Measurements from ENCODE around the gene AEBP2. TPM values are rescaled to one million over a fixed set of nuclear protein-coding genes. Genes with fewer than 3 reads are reported as not detected.

The AEBP2 gene
- total and polyA plus RNA-seq, 2 of the 4 experiments (the other 2 are of a cell fraction): 15.5 to 21.7 TPM

DNA sequence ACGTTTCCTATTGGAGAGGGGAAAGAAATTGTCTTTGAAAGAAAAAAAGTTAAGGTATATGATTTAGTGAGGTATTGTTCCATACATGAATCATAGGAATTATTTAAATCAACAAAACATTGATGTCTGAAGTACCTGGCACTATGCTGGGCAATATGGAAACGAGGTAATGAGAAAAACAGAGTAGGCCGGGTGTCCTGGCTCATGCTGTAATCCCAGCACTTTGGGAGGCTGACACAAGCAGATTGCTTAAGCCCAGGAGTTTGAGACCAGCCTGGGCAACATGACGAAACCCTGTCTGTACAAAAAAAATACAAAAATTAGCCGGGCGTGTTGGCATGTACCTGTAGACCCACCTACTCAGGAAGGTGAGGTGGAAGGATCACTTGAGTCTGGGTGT lies 45.9 kb downstream of the AEBP2 start:
- BruUV-seq (replicated peaks): no TSS peak
- Histone ChIP-seq H3K4me1 (ENCODE audit: control insufficient read depth, insufficient read depth, low read length) (peaks cover 3% of the 10 kb centered on the region), H3K14ac (replicated peaks; ENCODE audit: low read depth, low read length) (no peak overlapping the region), H4K5ac (ENCODE audit: low read depth, low read length) (no peak overlapping the region), H3K79me1 (ENCODE audit: low read depth in 1 of 2, low read length in 2 of 2) (peaks cover 37 to 75% of the 10 kb centered on the region in 2 experiments), H2AK5ac (ENCODE audit: low read depth, low read length) (no peak overlapping the region), H3K23ac (ENCODE audit: low read depth, low read length) (no peak overlapping the region), H3K36me3 (ENCODE audit: control insufficient read depth, insufficient read depth, low read length) (peaks cover 13% of the 10 kb centered on the region; the same call in 1 of the 2 replicates), H4K8ac (ENCODE audit: low read depth in 2 of 2, low read length in 2 of 2) (no peak overlapping the region), H3K27ac (ENCODE audit: insufficient read depth, low read length) (no peak overlapping the region), H3K4me3 (ENCODE audit: insufficient read depth, low read depth, low read length) (no peak overlapping the region), H3K9me3 (ENCODE audit: control insufficient read depth, insufficient read depth, low read length) (peaks cover 2% of the 10 kb centered on the region; the same call in 1 of the 2 replicates), H2BK15ac (ENCODE audit: low read depth, low read length) (no peak overlapping the region), H3K27me3 (ENCODE audit: control insufficient read depth, insufficient read depth, low read length) (no peaks in the 10 kb centered on the region), H2AK9ac (replicated peaks; ENCODE audit: low read depth, low read length, poor library complexity) (no peak overlapping the region), H3K9me1 (ENCODE audit: insufficient read depth, low read length) (peaks cover 11% of the 10 kb centered on the region), H3K4me2 (ENCODE audit: low read depth, low read length) (no peak overlapping the region), H2BK120ac (ENCODE audit: low read depth, low read length) (no peak overlapping the region), H4K91ac (ENCODE audit: insufficient read depth, low read depth, low read length) (no peak overlapping the region), H3K9ac (ENCODE audit: low read depth, low read length) (no peak overlapping the region), H3K56ac (ENCODE audit: extremely low read depth, insufficient read depth, low read length) (no peak overlapping the region), H2BK20ac (ENCODE audit: low read depth, low read length) (no peak overlapping the region), H2AFZ (replicated peaks; ENCODE audit: low read length, poor library complexity) (no peak overlapping the region), H3K4ac (ENCODE audit: low read depth, low read length) (no peak overlapping the region), H4K20me1 (ENCODE audit: insufficient read depth, low read length) (peaks cover 67% of the 10 kb centered on the region), H3K18ac (ENCODE audit: low read depth, low read length) (no peak overlapping the region), H2BK5ac (ENCODE audit: low read depth, low read length, poor library complexity, severe bottlenecking) (no peak overlapping the region)
- TF ChIP-seq MAZ (IDR thresholded peaks at IDR 0.05; ENCODE audit: borderline replicate concordance, low read depth, low read length) (no peak), RCOR1 (IDR thresholded peaks at IDR 0.05; ENCODE audit: insufficient replicate concordance, low read length) (no peak), RFX5 (IDR thresholded peaks at IDR 0.05; ENCODE audit: low read depth, low read length) (no peak), FOS (IDR thresholded peaks at IDR 0.05; ENCODE audit: low read depth, low read length) (no peak), RAD21 (IDR thresholded peaks at IDR 0.05; ENCODE audit: low read length) (no peak), BHLHE40 (IDR thresholded peaks at IDR 0.05; ENCODE audit: low read depth, low read length) (no peak), NFE2L2 (IDR thresholded peaks at IDR 0.05; ENCODE audit: low read depth, low read length) (no peak), CTCF (conservative IDR thresholded peaks at IDR 0.05; ENCODE audit: low read depth, low read length) (no peak), POLR2A (IDR thresholded peaks at IDR 0.05; ENCODE audit: low read depth, low read length) (no peak), CEBPB (IDR thresholded peaks at IDR 0.05; ENCODE audit: low read depth, low read length) (no peak), SMC3 (IDR thresholded peaks at IDR 0.05; ENCODE audit: low read depth, low read length) (no peak), MAFK (IDR thresholded peaks at IDR 0.05; ENCODE audit: low read depth, low read length) (no peak), MXI1 (IDR thresholded peaks at IDR 0.05; ENCODE audit: borderline replicate concordance, low read depth, low read length) (no peak)
- TF ChIP-seq, protein P1, sequence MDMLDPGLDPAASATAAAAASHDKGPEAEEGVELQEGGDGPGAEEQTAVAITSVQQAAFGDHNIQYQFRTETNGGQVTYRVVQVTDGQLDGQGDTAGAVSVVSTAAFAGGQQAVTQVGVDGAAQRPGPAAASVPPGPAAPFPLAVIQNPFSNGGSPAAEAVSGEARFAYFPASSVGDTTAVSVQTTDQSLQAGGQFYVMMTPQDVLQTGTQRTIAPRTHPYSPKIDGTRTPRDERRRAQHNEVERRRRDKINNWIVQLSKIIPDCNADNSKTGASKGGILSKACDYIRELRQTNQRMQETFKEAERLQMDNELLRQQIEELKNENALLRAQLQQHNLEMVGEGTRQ (IDR thresholded peaks at IDR 0.05; ENCODE audit: low read depth, low read length): no peak
- TF ChIP-seq, protein P2, sequence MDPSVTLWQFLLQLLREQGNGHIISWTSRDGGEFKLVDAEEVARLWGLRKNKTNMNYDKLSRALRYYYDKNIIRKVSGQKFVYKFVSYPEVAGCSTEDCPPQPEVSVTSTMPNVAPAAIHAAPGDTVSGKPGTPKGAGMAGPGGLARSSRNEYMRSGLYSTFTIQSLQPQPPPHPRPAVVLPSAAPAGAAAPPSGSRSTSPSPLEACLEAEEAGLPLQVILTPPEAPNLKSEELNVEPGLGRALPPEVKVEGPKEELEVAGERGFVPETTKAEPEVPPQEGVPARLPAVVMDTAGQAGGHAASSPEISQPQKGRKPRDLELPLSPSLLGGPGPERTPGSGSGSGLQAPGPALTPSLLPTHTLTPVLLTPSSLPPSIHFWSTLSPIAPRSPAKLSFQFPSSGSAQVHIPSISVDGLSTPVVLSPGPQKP (IDR thresholded peaks at IDR 0.05; ENCODE audit: borderline replicate concordance, low read depth, low read length): no peak
- no peak for ATAC-seq (ENCODE audit: low read depth)
- ChIA-PET POLR2A (ENCODE audit: unreplicated experiment) (no interaction called here), CTCF (no interaction called here)
- in situ Hi-C loops (cut with MboI; ENCODE audit: low sequenced_read_pairs): no loop called here
- 100% methylated on average over 2 of the region's 6 CpGs; no CpG with 5 or more reads in 1 of the 2 experiments for WGBS, 2 experiments (ENCODE audit: extremely low coverage in 2 of 2, insufficient read length in 1 of 2)
- dilution Hi-C loops (cut with HindIII; ENCODE audit: low sequenced_read_pairs, unreplicated experiment): no loop called here
- no peak for DNase-seq
- intact Hi-C loops (cut with micrococcal nuclease): no loop called here

Data from IMR-90 (cell line).